Naive thymus-derived CD4-positive, alpha-beta T cell (primary cell): Measurements from ENCODE around the gene DIDO1. TPM values are rescaled to one million over a fixed set of nuclear protein-coding genes. Genes with fewer than 3 reads are reported as not detected.
A peak's percentile ranks its signal among the peaks of the same experiment; 100 is the strongest.

ENCODE experiments used
- ATAC-seq: fragments of 150-1000 bp; cut with Tn5 transposase; 2 replicates; pipeline ENCODE4 v1.10.0; 2021; ENCODE audit warnings: mild to moderate bottlenecking, moderate library complexity
- CTCF ChIA-PET: fragments of 350-600 bp; sonication (Branson Sonifier 250); formaldehyde crosslinking; loops from one replicate; lab custom pipeline; 2021; ENCODE audit warnings: antibody characterized with exemption; lab: Charles Lee
- POLR2A ChIA-PET: fragments of 350-600 bp; sonication (Branson Sonifier 250); formaldehyde crosslinking; loops from one replicate; lab custom pipeline; 2021; ENCODE audit warnings: antibody characterized with exemption, inconsistent platforms; lab: Charles Lee
- DNase-seq, 9 donors: peaks; one replicate each; pipeline versions ENCODE4 v3.0.0 to v3.0.0-alpha.2; 2020 to 2022; ENCODE audit warnings: mixed read lengths in 1 of 9
- H3K27ac ChIP-seq: one replicate; pipeline ENCODE4 v1.7.0; 2013; ENCODE audit warnings: mild to moderate bottlenecking, low read depth, low read length, moderate library complexity
- H3K27me3 ChIP-seq, 2 donors: one replicate each; pipeline ENCODE4 v1.7.0; 2013; ENCODE audit warnings: low read length in 2 of 2, mild to moderate bottlenecking in 2 of 2, moderate library complexity in 2 of 2; ENCODE audit not compliant: control insufficient read depth in 2 of 2, insufficient read depth in 2 of 2
- H3K36me3 ChIP-seq, 3 experiments: 1 replicate in 2 of 3; 2 replicates in 1 of 3; pipeline ENCODE4 v1.7.0; 2013; ENCODE audit warnings: low read length in 3 of 3, mild to moderate bottlenecking in 3 of 3, moderate library complexity in 1 of 3; ENCODE audit not compliant: insufficient read depth in 3 of 3, control insufficient read depth in 2 of 3
- H3K4me1 ChIP-seq, 2 donors: one replicate each; pipeline ENCODE4 v1.7.0; 2013; ENCODE audit warnings: low read length in 2 of 2, mild to moderate bottlenecking in 2 of 2, moderate library complexity in 1 of 2; ENCODE audit not compliant: control insufficient read depth in 2 of 2, insufficient read depth in 2 of 2
- H3K4me3 ChIP-seq: 2 replicates; pipeline ENCODE4 v1.7.0; 2013; ENCODE audit warnings: mild to moderate bottlenecking, low read length
- H3K9me3 ChIP-seq, 3 experiments: 1 replicate in 2 of 3; 2 replicates in 1 of 3; pipeline ENCODE4 v1.7.0; 2013; ENCODE audit warnings: low read length in 3 of 3; ENCODE audit not compliant: control insufficient read depth in 2 of 3
- H3K27ac Mint-ChIP-seq, 9 donors: one replicate each; pipeline ENCODE4 v1.8.0; 2020 to 2022; ENCODE audit warnings: mixed read lengths in 9 of 9, mild to moderate bottlenecking in 8 of 9, moderate library complexity in 5 of 9, inconsistent platforms in 2 of 9
- H3K27me3 Mint-ChIP-seq, 5 donors: one replicate each; pipeline ENCODE4 v1.8.0; 2021 to 2022; ENCODE audit warnings: mixed read lengths in 5 of 5, mild to moderate bottlenecking in 1 of 5
- H3K36me3 Mint-ChIP-seq, 5 donors: one replicate each; pipeline ENCODE4 v1.8.0; 2020 to 2022; ENCODE audit warnings: mixed read lengths in 5 of 5, mild to moderate bottlenecking in 3 of 5, inconsistent platforms in 1 of 5
- H3K4me1 Mint-ChIP-seq, 7 donors: one replicate each; pipeline ENCODE4 v1.8.0; 2020 to 2022; ENCODE audit warnings: mixed read lengths in 7 of 7, mild to moderate bottlenecking in 3 of 7, inconsistent platforms in 1 of 7
- H3K4me3 Mint-ChIP-seq, 10 donors: one replicate each; pipeline ENCODE4 v1.8.0; 2020 to 2022; ENCODE audit warnings: mild to moderate bottlenecking in 10 of 10, mixed read lengths in 10 of 10, moderate library complexity in 6 of 10, inconsistent platforms in 2 of 10
- H3K9me3 Mint-ChIP-seq, 11 donors: one replicate each; pipeline ENCODE4 v1.8.0; 2020 to 2022; ENCODE audit warnings: mixed read lengths in 11 of 11, mild to moderate bottlenecking in 4 of 11, inconsistent platforms in 1 of 11, moderate library complexity in 1 of 11
- intact Hi-C, 2 donors: fragments of 100-400 bp; cut with micrococcal nuclease; formaldehyde crosslinking; loops; one replicate each; pipeline ENCODE4 v1.15.1; 2023
- polyA plus RNA-seq, 2 donors: library from polyadenylated mRNA; unstranded; fragments of 300-500 nt; fragmentation: Illumina TruSeq; gene quantifications; one replicate each; pipeline ENCODE4 v1.2.3, GENCODE V29; 2021
- total RNA-seq, 6 experiments: library from RNA in 5 of 6; stranded (reverse) in 5 of 6; gene quantifications; 1 replicate in 5 of 6; 2 replicates in 1 of 6; pipeline ENCODE4 v1.2.3 and lab custom pipeline; 2021 to 2026

Gene DIDO1
- total and polyA plus RNA-seq, 7 experiments from 2014 or later, result 36.6 to 139 (median 69.2) TPM

GRCh38 chr20:62907384-62908317 lies 18.7 kb downstream of the DIDO1 start:
- ATAC-seq, result peak; percentile 82
- H3K4me3 Mint-ChIP-seq, result no peak overlapping the region

GRCh38 chr20:62906647-62907375 lies 19.5 kb downstream of the DIDO1 start:
- Histone ChIP-seq H3K4me3 (no peak overlapping the region), H3K36me3 (peaks cover 48 to 98% (median 48%) of the 10 kb centered on the region in 3 experiments), H3K4me1 (no peaks in the 10 kb centered on the region), H3K9me3 (no peaks in the 10 kb centered on the region), H3K27me3 (no peaks in the 10 kb centered on the region), H3K27ac (no peak overlapping the region)
- Mint-ChIP-seq H3K36me3 (peaks cover 10 to 72% (median 35%) of the 10 kb centered on the region in 5 donors), H3K27ac (peak overlapping the region in 4 of 9 donors; percentile 12 to 65 (median 35)), H3K4me1 (peaks cover 9 to 37% (median 24%) of the 10 kb centered on the region in 7 donors), H3K9me3 (no peaks in the 10 kb centered on the region), H3K4me3 (no peak overlapping the region), H3K27me3 (no peaks in the 10 kb centered on the region)
- no peak for ATAC-seq
- POLR2A ChIA-PET, result interaction anchor here (0.6 to 2.2 kb wide), 3 partner anchors 9 to 18 kb away, joined by 3 to 7 read pairs (median 5); no protein-coding TSS in a partner anchor
- intact Hi-C loops, result loop anchor here in 1 of 2 donors (1.0 kb wide), 1 partner anchor 14 kb away; no protein-coding TSS in a partner anchor
- no peak for DNase-seq
- CTCF ChIA-PET, result interaction anchor here (0.6 to 2.7 kb wide), 5 partner anchors 7 to 47 kb away, joined by 3 to 34 read pairs (median 10); no protein-coding TSS in a partner anchor

More at GRCh38 chr20:62907384-62908317, 18.7 kb downstream of the DIDO1 start:
- Histone ChIP-seq H3K27ac (no peak overlapping the region), H3K9me3 (no peaks in the 10 kb centered on the region), H3K36me3 (peaks cover 49 to 96% (median 53%) of the 10 kb centered on the region in 3 experiments), H3K27me3 (no peaks in the 10 kb centered on the region), H3K4me1 (no peaks in the 10 kb centered on the region), H3K4me3 (no peak overlapping the region)
- Mint-ChIP-seq H3K27ac (peak overlapping the region in 7 of 9 donors; percentile 19 to 71 (median 51)), H3K27me3 (no peaks in the 10 kb centered on the region), H3K4me1 (peaks cover 10 to 42% (median 24%) of the 10 kb centered on the region in 7 donors), H3K36me3 (peaks cover 10 to 70% (median 35%) of the 10 kb centered on the region in 5 donors), H3K9me3 (no peaks in the 10 kb centered on the region)
- intact Hi-C loops, result loop anchor here in 1 of 2 donors (1.0 kb wide), 1 partner anchor 14 kb away; no protein-coding TSS in a partner anchor
- peak in 4 of 9 donors; percentile 27 to 46 (median 40) for DNase-seq
- ChIA-PET POLR2A (interaction anchor here (0.6 to 2.2 kb wide), 5 partner anchors 9 to 19 kb away, joined by 3 to 7 read pairs (median 3); no protein-coding TSS in a partner anchor), CTCF (interaction anchor here (0.6 to 2.7 kb wide), 10 partner anchors 8 to 65 kb away, joined by 3 to 34 read pairs (median 4); no protein-coding TSS in a partner anchor)

- H3K27ac Mint-ChIP-seq, result peak overlapping the region in 3 of 9 donors; percentile 17 to 26 (median 19)
Measured at GRCh38 chr20:62906209-62906608, 20.1 kb downstream of the DIDO1 start.

GRCh38 chr20:62905536-62906117 lies 20.7 kb downstream of the DIDO1 start:
- intact Hi-C loops, result no loop called here
- no peaks in the 10 kb centered on the region for H3K9me3 Mint-ChIP-seq

More at GRCh38 chr20:62906209-62906608, 20.1 kb downstream of the DIDO1 start:
- DNase-seq, result no peak
- Mint-ChIP-seq H3K4me1 (peaks cover 7 to 32% (median 24%) of the 10 kb centered on the region in 7 donors), H3K9me3 (no peaks in the 10 kb centered on the region), H3K4me3 (no peak overlapping the region), H3K36me3 (peaks cover 10 to 67% (median 35%) of the 10 kb centered on the region in 5 donors), H3K27me3 (no peaks in the 10 kb centered on the region)
- POLR2A ChIA-PET, result interaction anchor here (2.2 kb wide), 1 partner anchor 12 kb away, joined by 7 read pairs; no protein-coding TSS in a partner anchor
- intact Hi-C loops, result no loop called here
- peaks cover 43 to 97% (median 46%) of the 10 kb centered on the region in 3 experiments for H3K36me3 ChIP-seq
- no peaks in the 10 kb centered on the region for H3K4me1 ChIP-seq
- H3K27me3 ChIP-seq, result no peaks in the 10 kb centered on the region
- CTCF ChIA-PET, result interaction anchor here (1.2 to 2.5 kb wide), 3 partner anchors 7 to 48 kb away, joined by 4 to 12 read pairs (median 10); no protein-coding TSS in a partner anchor
- no peaks in the 10 kb centered on the region for H3K9me3 ChIP-seq
- no peak overlapping the region for H3K4me3 ChIP-seq
- ATAC-seq, result no peak
- no peak overlapping the region for H3K27ac ChIP-seq

GRCh38 chr20:62902926-62903615 lies 23.2 kb downstream of the DIDO1 start:
- Histone ChIP-seq H3K27me3 (no peaks in the 10 kb centered on the region), H3K9me3 (no peaks in the 10 kb centered on the region), H3K4me1 (peaks cover 13 to 22% of the 10 kb centered on the region in 2 donors), H3K27ac (no peak overlapping the region), H3K4me3 (no peak overlapping the region), H3K36me3 (peaks cover 21 to 68% (median 30%) of the 10 kb centered on the region in 3 experiments)
- H3K9me3 Mint-ChIP-seq, result no peaks in the 10 kb centered on the region
- POLR2A ChIA-PET, result interaction anchor here (0.8 to 1.7 kb wide), 5 partner anchors 10 to 51 kb away, joined by 3 to 7 read pairs (median 3); partner anchors contain the start of gene GID8
- peak overlapping the region in 3 of 9 donors; percentile 18 to 56 (median 43) for H3K27ac Mint-ChIP-seq
- peaks cover 0 to 45% (median 22%) of the 10 kb centered on the region in 5 donors for H3K36me3 Mint-ChIP-seq
- DNase-seq, result no peak
- H3K4me1 Mint-ChIP-seq, result peaks cover 19 to 40% (median 33%) of the 10 kb centered on the region in 7 donors
- H3K4me3 Mint-ChIP-seq, result no peak overlapping the region
- no peaks in the 10 kb centered on the region for H3K27me3 Mint-ChIP-seq
- intact Hi-C loops, result loop anchor here (5.0 kb wide), 2 partner anchors 34 to 41 kb away; partner anchors contain the start of genes GID8 (in 1 of the 2) and TCFL5 (in 1 of the 2)
- CTCF ChIA-PET, result interaction anchor here (0.5 to 7.9 kb wide), 5 partner anchors 9 to 45 kb away, joined by 3 to 102 read pairs (median 5); partner anchors contain the start of gene DIDO1
- ATAC-seq, result no peak

More at GRCh38 chr20:62905536-62906117, 20.7 kb downstream of the DIDO1 start:
- Mint-ChIP-seq H3K36me3 (peaks cover 10 to 63% (median 35%) of the 10 kb centered on the region in 5 donors), H3K27ac (peak overlapping the region in 5 of 9 donors; percentile 11 to 36 (median 24)), H3K4me3 (no peak overlapping the region), H3K27me3 (no peaks in the 10 kb centered on the region), H3K4me1 (peaks cover 8 to 35% (median 25%) of the 10 kb centered on the region in 7 donors)
- H3K27ac ChIP-seq, result no peak overlapping the region
- CTCF ChIA-PET, result interaction anchor here (1.2 kb wide), 1 partner anchor 10 kb away, joined by 4 read pairs; no protein-coding TSS in a partner anchor
- POLR2A ChIA-PET, result no interaction called here
- H3K4me1 ChIP-seq, result peaks cover 0 to under 1% of the 10 kb centered on the region in 2 donors
- H3K9me3 ChIP-seq, result no peaks in the 10 kb centered on the region
- no peaks in the 10 kb centered on the region for H3K27me3 ChIP-seq
- DNase-seq (no peak), ATAC-seq (no peak)
- H3K36me3 ChIP-seq, result peaks cover 40 to 94% (median 41%) of the 10 kb centered on the region in 3 experiments
- no peak overlapping the region for H3K4me3 ChIP-seq
